HFF-Myc (cell line): ENCODE data around the gene TMEM239.

Experiments used
- DNase-seq: peaks from one replicate; pipeline ENCODE4 v3.0.0-alpha.2; 2011; ENCODE audit warnings: low read depth; ENCODE audit errors: extremely low read depth
- H3K4me3 ChIP-seq: replicated peaks from 2 replicates; pipeline ENCODE4 v1.5.1; 2011; ENCODE audit warnings: low read depth, mild to moderate bottlenecking, control low read depth, low read length
- TF ChIP-seq, protein P1 (sequence below): IDR thresholded peaks from 2 replicates; pipeline ENCODE4 v1.5.1; 2012; ENCODE audit warnings: mild to moderate bottlenecking, low read depth, low read length, control low read depth; ENCODE audit errors: missing control alignments

The TMEM239 gene

DNA sequence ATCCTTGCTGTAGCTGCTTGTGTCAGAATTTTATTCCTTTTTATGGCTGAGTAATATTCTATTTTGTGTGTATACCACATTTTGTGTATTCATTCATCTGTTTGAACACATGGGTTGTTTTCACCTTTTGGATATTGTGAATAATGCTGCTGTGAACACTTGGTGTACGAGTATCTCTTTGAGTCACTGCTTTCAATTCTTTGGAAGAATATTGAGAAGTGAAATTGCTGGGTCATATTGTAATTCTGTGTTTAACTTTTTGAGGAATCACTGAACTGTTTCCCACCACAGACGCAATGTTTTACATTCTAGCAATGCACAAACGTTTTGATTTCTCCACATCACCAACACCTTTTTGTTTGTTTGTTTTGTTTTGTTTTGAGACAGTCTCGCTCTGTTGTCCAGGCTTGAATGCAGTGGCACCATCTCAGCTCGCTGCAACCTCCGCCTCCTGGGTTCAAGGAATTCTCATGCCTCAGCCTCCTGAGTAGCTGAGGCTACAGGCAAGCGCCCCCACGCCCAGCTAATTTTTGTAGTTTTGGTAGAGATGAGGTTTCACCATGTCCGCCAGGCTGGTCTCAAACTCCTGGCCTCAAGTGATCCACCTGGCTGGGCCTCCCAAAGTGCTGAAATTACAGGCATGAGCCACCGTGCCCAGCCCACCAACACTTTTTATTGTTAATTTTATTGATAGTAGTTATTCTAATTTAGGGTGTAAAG, 37.4 kb upstream of the TMEM239 start:
- TF ChIP-seq, protein P1, sequence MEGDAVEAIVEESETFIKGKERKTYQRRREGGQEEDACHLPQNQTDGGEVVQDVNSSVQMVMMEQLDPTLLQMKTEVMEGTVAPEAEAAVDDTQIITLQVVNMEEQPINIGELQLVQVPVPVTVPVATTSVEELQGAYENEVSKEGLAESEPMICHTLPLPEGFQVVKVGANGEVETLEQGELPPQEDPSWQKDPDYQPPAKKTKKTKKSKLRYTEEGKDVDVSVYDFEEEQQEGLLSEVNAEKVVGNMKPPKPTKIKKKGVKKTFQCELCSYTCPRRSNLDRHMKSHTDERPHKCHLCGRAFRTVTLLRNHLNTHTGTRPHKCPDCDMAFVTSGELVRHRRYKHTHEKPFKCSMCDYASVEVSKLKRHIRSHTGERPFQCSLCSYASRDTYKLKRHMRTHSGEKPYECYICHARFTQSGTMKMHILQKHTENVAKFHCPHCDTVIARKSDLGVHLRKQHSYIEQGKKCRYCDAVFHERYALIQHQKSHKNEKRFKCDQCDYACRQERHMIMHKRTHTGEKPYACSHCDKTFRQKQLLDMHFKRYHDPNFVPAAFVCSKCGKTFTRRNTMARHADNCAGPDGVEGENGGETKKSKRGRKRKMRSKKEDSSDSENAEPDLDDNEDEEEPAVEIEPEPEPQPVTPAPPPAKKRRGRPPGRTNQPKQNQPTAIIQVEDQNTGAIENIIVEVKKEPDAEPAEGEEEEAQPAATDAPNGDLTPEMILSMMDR, result no peak
- no peak for DNase-seq
- no peak overlapping the region for H3K4me3 ChIP-seq

DNA sequence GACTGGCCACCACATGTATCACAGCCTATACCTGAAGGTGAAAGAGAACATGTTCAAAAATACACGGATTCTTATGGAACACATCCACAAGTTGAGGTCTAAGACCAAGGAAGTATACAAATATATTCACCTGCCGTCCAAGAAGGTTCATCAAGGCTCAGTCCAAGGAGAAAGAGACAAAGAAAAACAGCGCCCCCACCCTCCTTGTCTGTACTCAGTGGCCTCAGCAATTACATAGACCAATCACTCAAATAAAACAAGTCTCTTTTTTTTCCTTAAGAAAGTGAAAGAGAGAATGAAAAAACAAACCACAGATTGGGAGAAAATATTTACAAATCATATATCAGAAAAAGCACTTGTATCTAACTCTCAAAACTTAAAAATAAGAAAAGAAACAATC, 35.2 kb upstream of the TMEM239 start:
- H3K4me3 ChIP-seq, result no peak overlapping the region
- TF ChIP-seq, protein P1, result no peak
- DNase-seq, result no peak

DNA sequence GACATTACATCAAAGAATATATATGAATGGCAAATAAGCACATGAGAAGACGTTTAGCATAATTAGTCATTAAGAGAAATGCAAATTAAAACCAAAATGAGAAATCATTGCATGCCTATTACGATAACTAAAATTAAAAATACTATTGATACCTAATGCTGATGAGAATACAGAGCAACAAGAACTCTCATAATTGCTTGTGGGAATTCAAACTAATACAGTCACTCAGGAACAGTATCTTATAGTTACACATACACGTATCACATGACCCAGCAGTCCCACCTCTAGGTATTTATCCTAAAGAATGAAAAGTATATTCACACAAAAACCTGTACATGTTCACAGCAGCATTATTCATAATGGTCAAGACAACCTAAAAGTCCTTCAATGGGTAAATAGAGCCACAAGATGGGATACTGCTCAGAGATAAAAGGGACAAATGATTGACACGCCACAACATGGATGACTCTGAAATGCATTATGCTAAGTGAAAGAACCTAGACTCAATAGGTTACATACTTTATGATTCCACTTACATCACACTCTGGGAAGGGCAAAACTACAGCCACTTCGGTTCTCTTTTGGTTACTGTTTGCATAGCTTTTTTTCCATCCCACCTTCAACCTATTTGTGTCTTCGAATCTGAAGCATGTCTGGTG, 32.1 kb upstream of the TMEM239 start:
- TF ChIP-seq, protein P1, result no peak
- DNase-seq, result no peak
- no peak overlapping the region for H3K4me3 ChIP-seq

DNA sequence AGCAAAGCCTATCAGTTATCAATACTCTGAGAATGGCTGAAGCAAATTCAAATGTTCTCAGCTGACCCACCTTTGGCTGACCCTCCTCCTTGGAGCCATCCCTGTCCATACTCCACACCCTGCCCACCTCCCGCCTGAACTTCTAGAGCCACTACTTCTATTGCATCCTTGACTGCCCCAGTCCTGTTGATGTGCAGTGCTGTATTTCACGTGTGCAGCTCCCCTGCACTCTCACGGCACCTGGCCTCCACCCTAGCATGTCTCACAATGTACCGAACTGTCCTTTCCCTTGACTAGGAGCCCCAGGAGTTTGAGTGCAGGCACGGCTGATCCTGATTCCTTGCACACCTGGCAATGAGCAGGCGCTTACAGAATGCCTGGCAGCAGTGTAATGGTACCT, 22.7 kb upstream of the TMEM239 start:
- no peak for DNase-seq
- H3K4me3 ChIP-seq, result no peak overlapping the region
- TF ChIP-seq, protein P1, result no peak

DNA sequence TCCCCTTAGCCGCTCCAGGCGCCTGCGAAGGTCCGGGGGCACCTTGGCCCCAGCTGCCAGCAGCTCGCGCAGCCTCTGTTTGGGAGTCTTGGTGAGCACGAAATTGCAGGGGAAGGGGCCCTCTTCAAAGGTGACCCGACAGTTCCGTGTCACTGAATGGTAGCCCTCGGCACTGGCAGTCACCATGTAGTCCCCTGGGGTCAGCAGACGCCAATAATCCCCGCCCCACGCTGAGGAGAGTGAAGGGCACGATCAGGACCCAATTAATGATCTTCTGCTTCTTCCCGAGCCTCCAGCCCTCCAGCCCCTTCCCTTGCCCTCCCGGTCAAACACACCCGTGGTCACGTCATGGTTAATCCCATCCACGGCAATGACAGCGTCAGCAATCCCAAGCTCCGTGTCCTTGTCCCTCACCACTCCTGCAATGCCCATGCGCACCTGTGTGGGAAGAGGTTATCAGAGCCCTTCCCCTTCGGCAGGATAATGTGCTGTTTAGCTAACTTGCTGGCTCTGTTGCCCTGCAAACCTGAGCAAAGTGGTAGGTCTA, 21.9 kb upstream of the TMEM239 start:
- no peak for DNase-seq
- H3K4me3 ChIP-seq, result no peak overlapping the region
- TF ChIP-seq, protein P1, result no peak

DNA sequence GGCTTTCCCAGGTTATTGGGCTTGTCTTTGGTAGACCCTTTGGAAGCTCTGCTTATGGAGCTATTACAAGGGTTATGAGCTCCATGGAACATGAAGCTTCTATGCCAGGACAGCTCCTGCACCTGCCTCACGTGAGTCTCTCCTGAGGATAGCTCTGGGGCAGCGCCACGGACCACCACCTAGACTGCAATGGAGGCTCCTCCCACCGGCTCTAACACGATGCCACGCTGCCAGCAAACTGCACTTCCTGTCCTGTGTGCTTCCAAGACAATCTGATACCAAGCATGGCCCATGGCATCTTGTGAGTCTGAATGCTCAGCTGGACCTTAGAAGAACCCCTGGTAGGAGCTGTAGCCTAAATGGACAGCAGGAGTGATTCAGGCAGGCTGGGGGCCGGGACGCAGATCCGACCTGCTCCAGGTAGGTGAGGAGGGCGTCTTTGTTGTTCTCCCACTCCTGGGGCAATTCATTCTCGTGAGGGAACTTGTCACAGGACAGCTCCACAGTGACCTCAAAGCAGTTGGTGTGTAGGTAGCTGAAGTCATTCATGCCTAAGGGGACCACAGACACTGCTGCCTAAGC, 21.2 kb upstream of the TMEM239 start:
- no peak for DNase-seq
- H3K4me3 ChIP-seq, result no peak overlapping the region
- TF ChIP-seq, protein P1, result no peak
